Stimulated activated CD4-positive, alpha-beta T cell treated with anti-CD3 and anti-CD28 coated beads, Interleukin-1b, Interleukin-23, amount 100 ng/mL, for 48 hours (primary cell): ENCODE data around the gene NFE2L1.
"Not testable (repeated sequence)": the region's sequence is repeated elsewhere in the genome, so short reads cannot be mapped to it uniquely, and the experiment has no call there.

Source experiments
- DNase-seq: peaks from one replicate; pipeline ENCODE4 v3.0.0-alpha.2; 2020

Gene NFE2L1

DNA sequence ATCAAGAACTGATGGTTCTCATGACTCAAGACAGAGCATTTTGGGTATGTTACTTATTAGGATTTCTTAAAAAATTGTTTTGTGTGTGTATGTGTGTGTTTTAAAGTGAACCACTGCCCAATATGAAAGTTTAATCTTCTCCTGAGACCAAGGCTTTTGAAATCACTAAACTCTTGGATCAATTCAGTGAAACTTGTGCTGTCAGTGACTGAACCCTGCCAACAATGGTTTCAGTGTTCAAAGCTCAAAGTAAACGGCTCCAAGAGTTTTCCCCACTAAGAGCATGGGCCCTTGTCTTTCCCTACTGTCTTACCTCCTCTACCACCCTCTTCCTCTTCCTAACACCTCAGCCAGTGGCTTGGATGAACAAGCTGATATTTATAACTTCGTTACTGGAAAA, 22.0 kb downstream of the NFE2L1 start:
- DNase-seq: no peak

GRCh38 chr17:48071654-48072053, 23.5 kb downstream of the NFE2L1 start:
- no peak for DNase-seq

DNA sequence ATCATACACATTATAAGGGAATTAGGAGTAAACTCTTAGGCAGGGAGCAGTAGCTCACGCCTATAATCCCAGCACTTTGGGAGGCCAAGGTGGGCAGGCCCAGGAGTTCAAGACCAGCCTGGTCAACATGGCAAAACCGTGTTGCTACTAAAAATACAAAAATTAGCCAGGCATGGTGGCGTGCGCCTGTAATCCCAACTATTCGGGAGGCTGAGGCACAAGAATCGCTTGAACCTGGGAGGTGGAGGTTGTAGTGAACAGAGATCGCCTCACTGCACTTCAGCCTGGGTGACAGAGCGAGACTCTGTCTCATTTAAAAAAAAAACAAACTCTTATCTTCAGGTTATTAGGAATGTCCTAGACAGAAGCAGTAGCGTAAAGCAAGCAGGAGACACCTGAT, 24.7 kb downstream of the NFE2L1 start:
- DNase-seq: not testable (repeated sequence)

DNA sequence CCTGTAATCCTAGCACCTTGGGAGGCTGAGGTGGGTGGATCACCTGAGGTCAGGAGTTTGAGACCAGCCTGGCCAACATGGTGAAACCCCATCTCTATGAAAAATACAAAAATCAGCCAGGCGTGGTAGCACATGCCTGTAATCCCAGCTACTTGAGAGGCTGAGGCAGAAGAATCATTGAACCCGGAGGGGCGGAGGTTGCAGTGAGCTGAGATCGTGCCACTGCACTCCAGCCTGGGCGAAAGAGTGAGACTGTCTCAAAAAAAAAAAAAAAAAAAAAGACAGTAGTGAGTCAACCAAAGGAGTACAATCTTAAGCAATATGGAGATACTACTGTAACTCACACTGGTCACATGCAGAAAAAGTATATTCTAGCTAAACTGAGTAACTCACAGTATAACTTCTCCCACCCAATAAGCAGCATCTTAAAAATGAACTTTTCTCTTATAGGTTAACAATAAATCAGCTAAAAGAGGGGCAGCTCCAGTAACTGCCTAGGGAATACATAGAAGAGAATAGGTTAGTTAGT, 25.5 kb downstream of the NFE2L1 start:
- not testable (repeated sequence) for DNase-seq

- DNase-seq: peak; percentile 56
Measured at GRCh38 chr17:48074322-48075081, 26.3 kb downstream of the NFE2L1 start.

DNA sequence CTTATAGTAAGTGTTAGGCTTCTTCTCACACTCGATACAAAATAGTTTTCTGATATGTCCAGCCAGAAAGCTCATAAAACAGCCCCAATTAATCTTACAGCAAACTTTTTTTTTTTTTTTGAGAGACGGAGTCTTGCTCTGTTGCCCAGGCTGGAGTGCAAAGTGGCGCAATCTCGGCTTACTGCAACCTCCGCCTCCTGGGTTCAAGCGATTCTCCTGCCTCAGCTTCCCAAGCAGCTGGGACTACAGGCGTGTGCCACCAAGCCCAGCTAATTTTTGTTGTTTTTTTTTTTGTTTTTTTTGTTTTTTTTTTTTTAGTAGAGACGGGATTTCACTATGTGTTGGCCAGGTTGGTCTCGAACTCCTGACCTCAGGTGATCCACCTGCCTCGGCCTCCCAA, 29.0 kb downstream of the NFE2L1 start:
- DNase-seq: not testable (repeated sequence)

DNA sequence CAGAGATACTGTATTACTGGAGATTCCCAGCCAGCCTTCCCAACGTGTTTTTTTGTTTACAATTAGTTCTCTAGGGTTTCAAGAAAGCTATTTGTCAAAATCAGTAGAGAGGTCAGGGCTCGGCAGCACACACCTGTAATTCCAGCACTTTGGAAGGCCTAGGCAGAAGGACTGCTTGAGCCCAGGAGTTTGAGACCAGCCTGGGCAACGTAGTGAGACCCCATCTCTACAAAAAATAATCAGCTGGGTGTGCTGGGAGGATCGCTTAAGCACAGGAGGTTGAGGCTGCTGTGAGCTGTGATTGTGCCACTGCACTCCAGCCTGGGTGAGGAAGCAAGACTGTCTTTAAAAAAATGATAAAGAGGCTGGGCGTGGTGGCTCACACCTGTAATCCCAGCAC, 33.7 kb downstream of the NFE2L1 start:
- DNase-seq: no peak

- DNase-seq: no peak
Measured at GRCh38 chr17:48084932-48085331, 36.8 kb downstream of the NFE2L1 start.

GRCh38 chr17:48093341-48094045, 45.3 kb downstream of the NFE2L1 start:
- no peak for DNase-seq

DNA sequence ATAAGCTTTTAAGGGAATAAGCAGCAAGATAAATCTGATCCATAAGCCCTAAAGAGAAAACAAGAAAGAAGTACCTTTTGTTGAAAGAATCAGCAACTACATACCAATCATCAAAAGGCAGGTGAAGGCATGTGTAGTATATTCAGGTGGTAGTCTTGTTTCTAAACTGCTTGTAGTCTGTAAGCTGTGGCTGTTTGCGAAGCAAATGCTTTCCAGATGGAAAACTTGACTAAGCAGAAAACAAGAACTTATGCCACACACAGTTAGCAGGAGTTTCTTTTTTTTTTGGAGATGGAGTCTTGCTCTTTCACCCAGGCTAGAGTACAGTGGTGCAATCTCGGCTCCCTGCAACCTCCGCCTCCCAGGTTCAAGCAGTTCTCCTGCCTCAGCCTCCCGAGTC, 47.5 kb downstream of the NFE2L1 start:
- DNase-seq: no peak

GRCh38 chr17:48100160-48100559, 52.0 kb downstream of the NFE2L1 start:
- no peak for DNase-seq

- no peak for DNase-seq
Measured at GRCh38 chr17:48100591-48101011, 52.4 kb downstream of the NFE2L1 start.

- peak; percentile 95 for DNase-seq
Measured at GRCh38 chr17:48101012-48101720, 53.0 kb downstream of the NFE2L1 start, which contains the start of gene CBX1. TSS of gene CBX1 (minus strand) at chr17:48101478. CDS start at chr17:48077004, 24,474 bp downstream.

DNA sequence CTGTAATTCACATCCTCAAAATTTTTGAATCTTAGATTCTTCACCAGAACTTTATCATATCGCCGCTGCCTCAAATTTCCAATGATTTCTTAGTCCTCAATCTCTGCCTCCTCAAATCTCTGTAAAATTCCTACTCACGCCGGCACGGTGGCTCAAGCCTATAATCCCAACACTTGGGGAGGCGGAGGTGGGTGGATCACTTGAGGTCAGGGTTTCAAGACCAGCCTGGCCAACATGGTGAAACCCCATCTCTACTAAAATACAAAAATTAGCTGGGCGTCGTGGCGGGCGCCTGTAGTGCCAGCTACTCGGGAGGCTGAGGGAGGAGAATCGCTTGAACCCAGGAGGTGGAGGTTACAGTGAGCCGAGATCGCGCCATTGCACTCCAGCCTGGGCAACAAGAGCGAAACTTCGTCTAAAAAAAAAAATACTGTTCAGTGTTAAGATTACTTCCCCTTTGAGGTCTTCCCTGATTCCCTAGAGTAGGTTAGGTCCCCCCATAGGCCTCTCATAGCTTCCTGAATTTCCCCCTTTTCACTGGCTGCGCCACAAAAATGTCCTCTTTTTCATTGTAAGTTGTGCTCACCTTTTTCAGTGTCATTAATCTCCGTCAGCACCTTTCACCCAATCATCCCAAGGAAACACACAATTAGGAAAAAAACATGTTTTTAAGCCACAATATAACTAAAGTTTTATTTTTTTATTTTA, 54.0 kb downstream of the NFE2L1 start:
- DNase-seq: no peak

GRCh38 chr17:48102798-48103715, 54.9 kb downstream of the NFE2L1 start:
- peak; percentile 40 for DNase-seq

- no peak for DNase-seq
Measured at GRCh38 chr17:48104440-48104839, 56.3 kb downstream of the NFE2L1 start.

DNA sequence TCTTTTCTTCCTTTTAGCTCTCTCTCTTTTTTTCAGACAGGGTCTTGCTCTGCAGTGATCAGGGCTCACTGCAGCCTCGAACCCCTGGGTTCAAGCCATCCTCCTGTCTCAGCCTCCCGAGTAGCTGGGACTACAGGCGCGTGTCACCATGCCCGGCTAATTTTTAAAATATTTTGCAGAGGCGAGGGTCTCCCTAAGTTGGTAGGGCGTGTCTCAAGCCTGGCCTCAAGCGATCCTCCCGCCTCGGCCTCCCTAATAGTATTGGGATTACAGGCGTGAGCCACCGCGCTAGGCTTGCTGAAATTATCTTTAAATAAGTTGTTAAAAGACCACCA, 58.6 kb downstream of the NFE2L1 start:
- no peak for DNase-seq

- peak; percentile 93 for DNase-seq
Measured at GRCh38 chr17:48107137-48108055, 59.2 kb downstream of the NFE2L1 start, which contains the start of gene SNX11. TSS of gene SNX11 (plus strand) at chr17:48107766. CDS start at chr17:48112044, 4,278 bp downstream.

GRCh38 chr17:48110761-48111160, 62.6 kb downstream of the NFE2L1 start:
- no peak for DNase-seq
